GM18517 (cell line): ENCODE measurements around the gene RGS6.

Experiments
- ATAC-seq: cut with Tn5 transposase; IDR thresholded peaks from one replicate; pipeline ENCODE4 v1.9.1; 2021; ENCODE audit warnings: mild to moderate bottlenecking, moderate library complexity; ENCODE audit not compliant: unreplicated experiment

The RGS6 gene

GRCh38 chr14:72401101-72401625 lies 468.9 kb downstream of the RGS6 start:
- ATAC-seq, result no peak

- no peak for ATAC-seq
Measured at GRCh38 chr14:72401632-72402376, 469.6 kb downstream of the RGS6 start.

- ATAC-seq, result no peak
Measured at GRCh38 chr14:72402377-72402772, 470.1 kb downstream of the RGS6 start.

- ATAC-seq, result no peak
Measured at GRCh38 chr14:72404106-72404774, 472.0 kb downstream of the RGS6 start.

GRCh38 chr14:72404998-72405397 lies 472.8 kb downstream of the RGS6 start:
- no peak for ATAC-seq

DNA sequence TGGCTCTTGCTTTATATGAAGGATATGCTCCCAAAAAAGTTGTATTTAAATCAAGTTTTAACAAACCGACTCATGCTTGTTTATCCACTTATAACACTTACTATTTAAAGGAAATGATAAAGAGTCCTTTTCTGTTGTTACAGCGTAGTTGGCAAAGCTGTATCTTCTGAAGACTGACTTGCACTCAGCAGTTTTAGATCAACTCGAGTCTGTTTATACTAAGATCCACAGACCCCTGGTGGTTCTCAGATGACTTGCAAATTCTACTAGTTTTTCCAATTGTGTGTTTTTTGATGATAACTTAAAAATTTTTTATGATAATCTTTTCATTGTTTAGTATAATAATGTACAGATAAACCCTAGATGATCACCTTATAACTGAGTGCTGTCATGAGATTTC lies 475.8 kb downstream of the RGS6 start:
- ATAC-seq, result no peak

GRCh38 chr14:72409047-72409446 lies 476.8 kb downstream of the RGS6 start:
- no peak for ATAC-seq

GRCh38 chr14:72416081-72416849 lies 484.0 kb downstream of the RGS6 start:
- no peak for ATAC-seq

GRCh38 chr14:72416892-72417291 lies 484.7 kb downstream of the RGS6 start:
- no peak for ATAC-seq

DNA sequence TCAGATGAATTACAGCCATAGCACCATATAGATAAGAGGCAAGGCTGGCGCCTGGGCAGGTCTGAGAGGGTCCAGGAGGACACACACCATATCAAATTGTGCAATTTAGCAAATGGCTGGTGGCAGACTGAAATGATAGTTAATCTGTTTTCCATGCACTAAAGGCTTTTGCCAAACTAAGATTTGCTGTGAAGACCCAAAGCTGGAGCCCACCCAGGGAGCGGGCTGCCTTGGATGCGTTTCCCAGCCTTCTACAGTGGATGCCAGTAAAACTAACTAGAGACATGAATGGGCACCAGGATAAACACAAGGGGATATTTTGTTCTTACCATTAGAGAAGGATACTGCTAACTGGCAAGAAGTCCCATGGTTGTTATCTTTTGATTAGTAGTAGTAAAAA lies 486.6 kb downstream of the RGS6 start:
- ATAC-seq, result no peak

- ATAC-seq, result no peak
Measured at GRCh38 chr14:72419226-72419775, 487.1 kb downstream of the RGS6 start.

GRCh38 chr14:72420749-72421474 lies 488.7 kb downstream of the RGS6 start:
- no peak for ATAC-seq

- no peak for ATAC-seq
Measured at GRCh38 chr14:72423957-72424356, 491.7 kb downstream of the RGS6 start.

GRCh38 chr14:72430457-72430856 lies 498.2 kb downstream of the RGS6 start:
- no peak for ATAC-seq

- ATAC-seq, result no peak
Measured at GRCh38 chr14:72432748-72433147, 500.5 kb downstream of the RGS6 start.

DNA sequence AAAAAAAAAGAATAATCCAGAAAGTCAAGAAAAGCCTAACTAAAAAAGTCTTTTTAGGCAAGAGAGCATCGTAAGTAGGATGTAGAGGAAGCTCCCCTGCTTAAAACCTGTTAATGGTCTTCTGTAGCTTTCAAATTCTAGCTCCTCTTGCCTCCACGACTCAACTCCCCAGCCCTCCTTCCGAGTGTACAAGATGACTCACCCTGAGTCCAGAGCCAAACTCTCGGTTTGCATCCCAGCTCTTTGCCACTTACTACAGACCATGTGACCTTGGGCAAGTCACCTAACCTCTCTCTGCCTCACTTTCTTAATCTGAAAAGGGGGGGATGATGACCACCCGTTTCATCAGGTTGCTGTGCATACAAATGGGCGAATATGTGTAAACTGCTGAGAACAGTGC lies 501.3 kb downstream of the RGS6 start:
- no peak for ATAC-seq

- no peak for ATAC-seq
Measured at GRCh38 chr14:72434856-72435255, 502.6 kb downstream of the RGS6 start.

GRCh38 chr14:72439707-72440106 lies 507.5 kb downstream of the RGS6 start:
- ATAC-seq, result no peak

- ATAC-seq, result no peak
Measured at GRCh38 chr14:72443256-72443655, 511.0 kb downstream of the RGS6 start.

DNA sequence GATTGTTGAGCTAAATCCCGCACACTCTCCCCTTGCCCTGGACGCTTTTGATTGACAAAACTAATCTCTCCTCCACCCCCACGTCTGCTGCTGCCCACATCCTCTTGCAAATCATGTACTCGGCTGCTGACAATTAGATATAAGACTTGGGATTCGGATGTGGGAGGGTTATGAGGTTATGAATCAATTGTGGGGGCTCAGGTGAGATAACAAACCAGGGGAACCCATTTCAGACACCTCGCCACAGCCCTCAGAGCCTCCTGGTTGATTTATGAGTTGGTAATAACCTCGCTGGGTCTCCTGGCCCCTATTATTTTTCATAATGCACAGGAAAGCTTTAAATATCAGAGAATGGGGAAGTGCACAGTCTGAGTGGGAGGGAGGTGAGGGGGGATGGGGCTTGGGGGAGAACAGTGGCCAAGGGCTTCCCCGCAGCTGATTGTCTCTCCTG lies 511.8 kb downstream of the RGS6 start:
- ATAC-seq, result no peak

- no peak for ATAC-seq
Measured at GRCh38 chr14:72444701-72445100, 512.5 kb downstream of the RGS6 start.
